ENCODE measurements around the gene NAA40.

DNA sequence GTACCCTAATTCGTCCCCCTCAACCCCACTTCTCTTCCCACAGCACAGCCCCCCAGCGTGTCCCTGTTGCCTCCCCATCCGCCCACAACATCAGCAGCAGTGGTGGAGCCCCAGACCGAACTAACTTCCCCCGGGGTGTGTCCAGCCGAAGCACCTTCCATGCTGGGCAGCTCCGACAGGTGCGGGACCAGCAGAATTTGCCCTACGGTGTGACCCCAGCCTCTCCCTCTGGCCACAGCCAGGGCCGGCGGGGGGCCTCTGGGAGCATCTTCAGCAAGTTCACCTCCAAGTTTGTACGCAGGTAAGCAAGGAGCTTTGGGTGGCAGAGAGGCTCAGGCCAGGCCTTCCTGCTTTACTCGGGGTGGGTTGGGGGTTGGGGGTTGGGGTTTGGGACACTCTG is 34.1 kb upstream of the NAA40 start:
- no peak for TF ChIP-seq CTCF (conservative IDR thresholded peaks at IDR 0.05; ENCODE audit: low read depth in 2 of 2)
- no peak for TF ChIP-seq ZNF331 (CRISPR knock-in tag; IDR thresholded peaks at IDR 0.05; ENCODE audit: low read depth)
- TF ChIP-seq POLR2AphosphoS5 (IDR thresholded peaks at IDR 0.05; ENCODE audit: low read depth), result no peak
- no peak for TF ChIP-seq EZH2 (IDR thresholded peaks at IDR 0.05; ENCODE audit: low read depth, unreplicated experiment)

Data from GM23338 (cell line).